Ishikawa (cell line): ENCODE data around the gene ASB5.

ENCODE experiments used
- CEBPB ChIP-seq: IDR thresholded peaks from 2 replicates; pipeline ENCODE4 v1.6.1; 2012
- CREB1 ChIP-seq: IDR thresholded peaks from 2 replicates; pipeline ENCODE4 v1.6.1; 2012; ENCODE audit warnings: low read depth
- EGR1 ChIP-seq: IDR thresholded peaks from 2 replicates; pipeline ENCODE4 v1.6.1; 2012
- EP300 ChIP-seq: IDR thresholded peaks from 2 replicates; pipeline ENCODE4 v1.6.1; 2012; ENCODE audit warnings: borderline replicate concordance
- FOXM1 ChIP-seq: IDR thresholded peaks from 2 replicates; pipeline ENCODE4 v1.6.1; 2012; ENCODE audit warnings: low read depth, borderline replicate concordance
- NFIC ChIP-seq: IDR thresholded peaks from 2 replicates; pipeline ENCODE4 v1.6.1; 2012
- RAD21 ChIP-seq: IDR thresholded peaks from 2 replicates; pipeline ENCODE4 v1.6.1; 2012; ENCODE audit warnings: low read depth
- TAF1 ChIP-seq: IDR thresholded peaks from 2 replicates; pipeline ENCODE4 v1.6.1; 2012; ENCODE audit warnings: low read depth, mild to moderate bottlenecking
- TCF12 ChIP-seq: IDR thresholded peaks from 2 replicates; pipeline ENCODE4 v1.6.1; 2012; ENCODE audit warnings: low read depth
- TEAD4 ChIP-seq: IDR thresholded peaks from 2 replicates; pipeline ENCODE4 v1.6.1; 2012
- YY1 ChIP-seq: IDR thresholded peaks from 2 replicates; pipeline ENCODE4 v1.6.1; 2012; ENCODE audit warnings: low read depth
- ZBTB7A ChIP-seq: IDR thresholded peaks from 2 replicates; pipeline ENCODE4 v1.6.1; 2012; ENCODE audit warnings: low read depth
- TF ChIP-seq, protein P1 (sequence below): IDR thresholded peaks from 2 replicates; pipeline ENCODE4 v1.6.1; 2012
- TF ChIP-seq, protein P2 (sequence below): IDR thresholded peaks from 2 replicates; pipeline ENCODE4 v1.6.1; 2012; ENCODE audit warnings: low read depth, mild to moderate bottlenecking
- TF ChIP-seq, protein P3 (sequence below): IDR thresholded peaks from 2 replicates; pipeline ENCODE4 v1.6.1; 2012

Gene ASB5

DNA sequence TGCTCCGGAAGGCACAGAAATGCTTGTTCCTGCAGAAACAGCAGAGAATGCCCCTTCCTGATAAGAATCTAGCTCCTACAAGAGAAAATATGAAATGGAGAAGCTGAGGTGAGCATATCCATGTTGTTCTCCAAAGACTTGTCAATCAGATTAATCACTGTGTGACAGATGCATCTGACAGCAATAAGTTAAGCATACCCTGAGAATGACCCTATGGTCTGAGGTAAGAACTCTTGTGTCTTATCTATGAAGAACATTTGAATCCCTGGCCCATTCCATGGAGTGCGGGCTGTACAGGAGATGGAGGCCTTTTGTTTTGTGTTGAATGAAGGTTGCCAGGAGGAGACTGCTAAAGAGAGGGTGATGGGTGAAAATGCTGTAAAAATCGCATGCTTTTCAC lies 21.5 kb upstream of the ASB5 start:
- TF ChIP-seq NFIC = no peak
- no peak for TF ChIP-seq YY1
- TF ChIP-seq EGR1 = no peak
- TF ChIP-seq, protein P1, sequence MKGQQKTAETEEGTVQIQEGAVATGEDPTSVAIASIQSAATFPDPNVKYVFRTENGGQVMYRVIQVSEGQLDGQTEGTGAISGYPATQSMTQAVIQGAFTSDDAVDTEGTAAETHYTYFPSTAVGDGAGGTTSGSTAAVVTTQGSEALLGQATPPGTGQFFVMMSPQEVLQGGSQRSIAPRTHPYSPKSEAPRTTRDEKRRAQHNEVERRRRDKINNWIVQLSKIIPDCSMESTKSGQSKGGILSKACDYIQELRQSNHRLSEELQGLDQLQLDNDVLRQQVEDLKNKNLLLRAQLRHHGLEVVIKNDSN = no peak
- TF ChIP-seq ZBTB7A = no peak
- TF ChIP-seq, protein P2, sequence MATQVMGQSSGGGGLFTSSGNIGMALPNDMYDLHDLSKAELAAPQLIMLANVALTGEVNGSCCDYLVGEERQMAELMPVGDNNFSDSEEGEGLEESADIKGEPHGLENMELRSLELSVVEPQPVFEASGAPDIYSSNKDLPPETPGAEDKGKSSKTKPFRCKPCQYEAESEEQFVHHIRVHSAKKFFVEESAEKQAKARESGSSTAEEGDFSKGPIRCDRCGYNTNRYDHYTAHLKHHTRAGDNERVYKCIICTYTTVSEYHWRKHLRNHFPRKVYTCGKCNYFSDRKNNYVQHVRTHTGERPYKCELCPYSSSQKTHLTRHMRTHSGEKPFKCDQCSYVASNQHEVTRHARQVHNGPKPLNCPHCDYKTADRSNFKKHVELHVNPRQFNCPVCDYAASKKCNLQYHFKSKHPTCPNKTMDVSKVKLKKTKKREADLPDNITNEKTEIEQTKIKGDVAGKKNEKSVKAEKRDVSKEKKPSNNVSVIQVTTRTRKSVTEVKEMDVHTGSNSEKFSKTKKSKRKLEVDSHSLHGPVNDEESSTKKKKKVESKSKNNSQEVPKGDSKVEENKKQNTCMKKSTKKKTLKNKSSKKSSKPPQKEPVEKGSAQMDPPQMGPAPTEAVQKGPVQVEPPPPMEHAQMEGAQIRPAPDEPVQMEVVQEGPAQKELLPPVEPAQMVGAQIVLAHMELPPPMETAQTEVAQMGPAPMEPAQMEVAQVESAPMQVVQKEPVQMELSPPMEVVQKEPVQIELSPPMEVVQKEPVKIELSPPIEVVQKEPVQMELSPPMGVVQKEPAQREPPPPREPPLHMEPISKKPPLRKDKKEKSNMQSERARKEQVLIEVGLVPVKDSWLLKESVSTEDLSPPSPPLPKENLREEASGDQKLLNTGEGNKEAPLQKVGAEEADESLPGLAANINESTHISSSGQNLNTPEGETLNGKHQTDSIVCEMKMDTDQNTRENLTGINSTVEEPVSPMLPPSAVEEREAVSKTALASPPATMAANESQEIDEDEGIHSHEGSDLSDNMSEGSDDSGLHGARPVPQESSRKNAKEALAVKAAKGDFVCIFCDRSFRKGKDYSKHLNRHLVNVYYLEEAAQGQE = no peak
- no peak for TF ChIP-seq TEAD4
- no peak for TF ChIP-seq CREB1
- TF ChIP-seq TAF1 = no peak
- TF ChIP-seq, protein P3, sequence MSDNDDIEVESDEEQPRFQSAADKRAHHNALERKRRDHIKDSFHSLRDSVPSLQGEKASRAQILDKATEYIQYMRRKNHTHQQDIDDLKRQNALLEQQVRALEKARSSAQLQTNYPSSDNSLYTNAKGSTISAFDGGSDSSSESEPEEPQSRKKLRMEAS = no peak
- no peak for TF ChIP-seq EP300

DNA sequence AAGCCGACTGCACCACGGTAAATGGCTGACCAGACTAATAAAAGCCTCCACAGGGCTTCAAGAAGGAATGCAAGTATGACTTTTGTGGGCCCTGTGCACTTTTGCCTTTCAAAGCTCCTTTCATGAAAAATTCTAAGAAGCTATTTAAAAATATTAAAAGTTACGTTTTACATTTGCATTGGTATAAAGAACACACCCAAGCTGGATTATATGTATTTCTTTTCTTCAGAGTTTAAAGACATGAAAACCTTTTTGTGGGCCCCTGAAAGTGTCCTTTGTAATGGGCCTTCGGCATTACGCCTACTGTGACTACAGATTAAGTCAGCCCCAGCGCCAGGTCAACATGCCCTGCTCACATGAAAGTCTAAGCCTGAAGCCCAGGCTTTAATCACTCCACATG lies 20.5 kb upstream of the ASB5 start:
- no peak for TF ChIP-seq TCF12
- TF ChIP-seq, protein P3 = no peak
- TF ChIP-seq RAD21 = no peak
- TF ChIP-seq, protein P1 = no peak
- TF ChIP-seq EGR1 = no peak
- TF ChIP-seq EP300 = no peak
- no peak for TF ChIP-seq YY1

DNA sequence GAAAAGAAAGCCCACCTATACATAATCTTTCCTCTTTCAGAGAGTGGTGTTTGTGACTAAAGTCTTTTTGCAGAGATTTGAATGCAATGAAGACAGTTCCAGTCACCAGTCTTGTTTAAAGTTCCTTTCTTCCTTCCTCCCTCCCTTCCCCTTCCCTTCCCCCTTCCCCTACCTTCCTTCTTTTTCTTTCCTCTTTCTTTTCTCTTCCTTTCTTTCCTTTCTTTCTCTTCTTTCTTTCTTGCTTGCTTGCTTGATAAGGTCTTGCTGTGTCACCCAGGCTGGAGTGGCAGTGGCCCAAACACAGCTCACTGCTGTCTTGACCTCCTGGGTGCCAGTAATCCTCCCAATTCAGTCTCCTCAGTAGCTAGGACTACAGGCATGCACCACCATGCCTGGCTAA lies 19.0 kb upstream of the ASB5 start:
- TF ChIP-seq FOXM1 (no peak), NFIC (no peak), EP300 (no peak), TCF12 (no peak), RAD21 (no peak), YY1 (no peak)

DNA sequence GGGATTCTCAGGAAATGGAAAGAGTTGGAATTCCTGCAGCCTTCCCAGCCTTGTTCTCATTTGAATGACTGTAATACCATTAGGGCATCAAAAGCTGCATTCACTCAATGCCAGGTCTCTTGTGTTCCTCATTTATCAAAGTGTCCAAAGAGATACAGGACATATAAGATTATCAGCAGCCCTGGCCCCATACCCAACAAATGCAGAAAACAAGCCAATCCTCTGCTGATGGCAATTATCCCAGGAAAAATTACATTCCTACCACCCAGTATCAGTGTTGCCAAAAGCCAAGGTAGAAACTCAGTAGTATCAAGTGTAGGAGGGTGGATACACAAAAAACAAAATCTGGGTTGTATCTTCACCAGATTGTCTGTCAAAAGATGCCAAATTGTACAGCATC lies 18.5 kb upstream of the ASB5 start:
- TF ChIP-seq, protein P2 = no peak
- TF ChIP-seq EGR1 = no peak
- TF ChIP-seq RAD21 = no peak
- no peak for TF ChIP-seq ZBTB7A
- no peak for TF ChIP-seq TCF12
- no peak for TF ChIP-seq NFIC
- no peak for TF ChIP-seq CEBPB
- no peak for TF ChIP-seq FOXM1
- no peak for TF ChIP-seq TAF1
- TF ChIP-seq, protein P3 = no peak
- no peak for TF ChIP-seq EP300
- TF ChIP-seq YY1 = no peak
- TF ChIP-seq, protein P1 = no peak

DNA sequence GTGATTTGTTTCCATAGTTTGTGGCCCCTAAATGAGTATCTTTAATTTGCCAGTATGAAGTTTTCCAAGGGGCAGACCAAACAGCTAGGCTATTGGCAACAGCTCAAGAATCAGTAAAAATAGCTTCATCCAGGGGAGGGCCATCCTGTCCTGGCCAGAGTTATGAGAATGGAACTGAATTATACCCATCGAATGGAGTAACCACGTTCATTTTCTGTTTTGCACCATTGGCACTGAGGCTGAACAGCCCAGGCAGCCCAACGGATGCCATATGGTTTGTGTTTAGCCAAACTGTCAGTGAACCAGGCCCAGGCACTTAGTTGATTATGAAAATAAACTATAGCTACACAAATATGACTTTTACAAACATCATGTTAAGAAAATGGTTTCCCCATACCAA lies 17.7 kb upstream of the ASB5 start:
- TF ChIP-seq ZBTB7A (no peak), TCF12 (no peak), RAD21 (no peak), CREB1 (no peak), TAF1 (no peak), EP300 (no peak), FOXM1 (no peak), YY1 (no peak), NFIC (no peak), TEAD4 (no peak), CEBPB (no peak), EGR1 (no peak)
- TF ChIP-seq, protein P1 = no peak
- TF ChIP-seq, protein P2 = no peak
- TF ChIP-seq, protein P3 = no peak
